Measurements from ENCODE around the gene TMBIM1. TPM values are rescaled to one million over a fixed set of nuclear protein-coding genes. Genes with fewer than 3 reads are reported as not detected.

The TMBIM1 gene
- total RNA-seq, 4 donors from 2014 or later = 205 to 318 (median 287) TPM

GRCh38 chr2:218252509-218253231 lies 39.6 kb downstream of the TMBIM1 start:
- DNase-seq (ENCODE audit: low spot score in 2 of 2) = no peak
- no peak overlapping the region for H3K4me3 ChIP-seq (ENCODE audit: low read depth, poor library complexity, severe bottlenecking)
- TF ChIP-seq CTCF (IDR thresholded peaks at IDR 0.05) (no peak), POLR2A (IDR thresholded peaks at IDR 0.05) (no peak)
- 56 to 79% methylated on average over 6 to 7 of the region's 7 CpGs for WGBS, 2 donors
- intact Hi-C loops (cut with DNase I; ENCODE audit: low total_unique reads) = no loop called here

GRCh38 chr2:218249691-218250090 lies 42.6 kb downstream of the TMBIM1 start:
- intact Hi-C loops (cut with DNase I; ENCODE audit: low total_unique reads) = no loop called here
- no peak overlapping the region for H3K4me3 ChIP-seq (ENCODE audit: low read depth, poor library complexity, severe bottlenecking)
- TF ChIP-seq POLR2A (IDR thresholded peaks at IDR 0.05) (no peak), CTCF (IDR thresholded peaks at IDR 0.05) (no peak)
- 88 to 91% methylated on average over 13 of the region's 13 CpGs for WGBS, 2 donors
- DNase-seq (ENCODE audit: low spot score in 2 of 2) = no peak

GRCh38 chr2:218245214-218245613 lies 47.1 kb downstream of the TMBIM1 start:
- intact Hi-C loops (cut with DNase I; ENCODE audit: low total_unique reads) = no loop called here
- no peak overlapping the region for H3K4me3 ChIP-seq (ENCODE audit: low read depth, poor library complexity, severe bottlenecking)
- TF ChIP-seq CTCF (IDR thresholded peaks at IDR 0.05) (no peak), POLR2A (IDR thresholded peaks at IDR 0.05) (no peak)
- DNase-seq (ENCODE audit: low spot score in 2 of 2) = no peak
- 75 to 79% methylated on average over 5 of the region's 5 CpGs for WGBS, 2 donors

GRCh38 chr2:218244665-218245064 lies 47.6 kb downstream of the TMBIM1 start:
- intact Hi-C loops (cut with DNase I; ENCODE audit: low total_unique reads) = no loop called here
- no peak overlapping the region for H3K4me3 ChIP-seq (ENCODE audit: low read depth, poor library complexity, severe bottlenecking)
- no peak for TF ChIP-seq CTCF (IDR thresholded peaks at IDR 0.05)
- TF ChIP-seq POLR2A (IDR thresholded peaks at IDR 0.05) = no peak
- WGBS, 2 donors = 85 to 89% methylated on average over 2 of the region's 2 CpGs
- no peak for DNase-seq (ENCODE audit: low spot score in 2 of 2)

- TF ChIP-seq POLR2A (IDR thresholded peaks at IDR 0.05) (no peak), CTCF (IDR thresholded peaks at IDR 0.05) (no peak)
- no peak for DNase-seq (ENCODE audit: low spot score in 2 of 2)
- intact Hi-C loops (cut with DNase I; ENCODE audit: low total_unique reads) = no loop called here
- WGBS, 2 donors = 81 to 82% methylated on average over 1 of the region's 1 CpG
- no peak overlapping the region for H3K4me3 ChIP-seq (ENCODE audit: low read depth, poor library complexity, severe bottlenecking)
Observed at GRCh38 chr2:218244204-218244603, 48.1 kb downstream of the TMBIM1 start.

GRCh38 chr2:218238887-218239286 lies 53.4 kb downstream of the TMBIM1 start:
- TF ChIP-seq CTCF (IDR thresholded peaks at IDR 0.05) (no peak), POLR2A (IDR thresholded peaks at IDR 0.05) (no peak)
- H3K4me3 ChIP-seq (ENCODE audit: low read depth, poor library complexity, severe bottlenecking) = no peak overlapping the region
- no peak for DNase-seq (ENCODE audit: low spot score in 2 of 2)
- intact Hi-C loops (cut with DNase I; ENCODE audit: low total_unique reads) = no loop called here
- WGBS, 2 donors = 91% methylated on average over 1 of the region's 1 CpG
